GM13976 (cell line): ENCODE results near the gene ADGRL1.

ENCODE experiments used
- DNase-seq: peaks from one replicate; pipeline ENCODE4 v3.0.0; 2012; ENCODE audit warnings: low spot score
- in situ Hi-C: fragments of 300-500 bp; cut with MboI; formaldehyde crosslinking; loops from one replicate; pipeline ENCODE4 v1.12.0; 2022; ENCODE audit warnings: low sequenced_read_pairs, mixed read lengths, inconsistent platforms; ENCODE audit not compliant: unreplicated experiment
- TF ChIP-seq, protein P1 (sequence below): IDR thresholded peaks from 2 replicates; pipeline ENCODE4 v1.5.1; 2012; ENCODE audit warnings: borderline replicate concordance, mild to moderate bottlenecking; ENCODE audit not compliant: insufficient read depth; ENCODE audit errors: extremely low read depth, missing control alignments, control extremely low read depth

The ADGRL1 gene

GRCh38 chr19:14174883-14175282 is 31.1 kb downstream of the ADGRL1 start:
- in situ Hi-C loops, result loop anchor here (25.0 kb wide), 1 partner anchor 312 kb away; the partner anchor contains the start of genes GIPC1 and PTGER1
- TF ChIP-seq, protein P1, sequence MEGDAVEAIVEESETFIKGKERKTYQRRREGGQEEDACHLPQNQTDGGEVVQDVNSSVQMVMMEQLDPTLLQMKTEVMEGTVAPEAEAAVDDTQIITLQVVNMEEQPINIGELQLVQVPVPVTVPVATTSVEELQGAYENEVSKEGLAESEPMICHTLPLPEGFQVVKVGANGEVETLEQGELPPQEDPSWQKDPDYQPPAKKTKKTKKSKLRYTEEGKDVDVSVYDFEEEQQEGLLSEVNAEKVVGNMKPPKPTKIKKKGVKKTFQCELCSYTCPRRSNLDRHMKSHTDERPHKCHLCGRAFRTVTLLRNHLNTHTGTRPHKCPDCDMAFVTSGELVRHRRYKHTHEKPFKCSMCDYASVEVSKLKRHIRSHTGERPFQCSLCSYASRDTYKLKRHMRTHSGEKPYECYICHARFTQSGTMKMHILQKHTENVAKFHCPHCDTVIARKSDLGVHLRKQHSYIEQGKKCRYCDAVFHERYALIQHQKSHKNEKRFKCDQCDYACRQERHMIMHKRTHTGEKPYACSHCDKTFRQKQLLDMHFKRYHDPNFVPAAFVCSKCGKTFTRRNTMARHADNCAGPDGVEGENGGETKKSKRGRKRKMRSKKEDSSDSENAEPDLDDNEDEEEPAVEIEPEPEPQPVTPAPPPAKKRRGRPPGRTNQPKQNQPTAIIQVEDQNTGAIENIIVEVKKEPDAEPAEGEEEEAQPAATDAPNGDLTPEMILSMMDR, result no peak

DNA sequence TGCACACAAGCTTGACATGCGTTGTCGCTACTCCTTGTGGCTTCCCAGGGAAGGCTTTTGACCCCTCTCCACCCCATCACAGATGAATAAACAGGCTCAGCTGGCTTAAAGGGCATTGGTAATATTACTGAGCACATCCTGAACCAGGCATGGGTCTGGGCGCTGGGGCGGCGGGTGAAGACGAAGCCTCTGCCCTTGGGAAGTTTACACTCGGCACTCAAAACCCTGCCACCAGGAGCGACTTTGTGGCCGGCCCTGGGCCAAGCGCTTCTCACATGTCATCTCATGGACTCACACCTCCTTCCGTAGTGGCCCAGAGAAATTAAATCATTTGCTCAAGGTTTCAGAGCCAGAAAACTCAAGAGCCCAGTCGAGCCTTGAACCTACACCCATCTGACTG is 37.0 kb downstream of the ADGRL1 start:
- DNase-seq, result no peak
- in situ Hi-C loops, result no loop called here
- TF ChIP-seq, protein P1, result no peak

More at GRCh38 chr19:14174883-14175282, 31.1 kb downstream of the ADGRL1 start:
- no peak for DNase-seq

GRCh38 chr19:14168259-14168972 is 37.6 kb downstream of the ADGRL1 start:
- TF ChIP-seq, protein P1, result no peak
- in situ Hi-C loops, result no loop called here
- DNase-seq, result no peak

- TF ChIP-seq, protein P1, result no peak
- in situ Hi-C loops, result no loop called here
- no peak for DNase-seq
Measured at GRCh38 chr19:14167576-14168138, 38.3 kb downstream of the ADGRL1 start.

DNA sequence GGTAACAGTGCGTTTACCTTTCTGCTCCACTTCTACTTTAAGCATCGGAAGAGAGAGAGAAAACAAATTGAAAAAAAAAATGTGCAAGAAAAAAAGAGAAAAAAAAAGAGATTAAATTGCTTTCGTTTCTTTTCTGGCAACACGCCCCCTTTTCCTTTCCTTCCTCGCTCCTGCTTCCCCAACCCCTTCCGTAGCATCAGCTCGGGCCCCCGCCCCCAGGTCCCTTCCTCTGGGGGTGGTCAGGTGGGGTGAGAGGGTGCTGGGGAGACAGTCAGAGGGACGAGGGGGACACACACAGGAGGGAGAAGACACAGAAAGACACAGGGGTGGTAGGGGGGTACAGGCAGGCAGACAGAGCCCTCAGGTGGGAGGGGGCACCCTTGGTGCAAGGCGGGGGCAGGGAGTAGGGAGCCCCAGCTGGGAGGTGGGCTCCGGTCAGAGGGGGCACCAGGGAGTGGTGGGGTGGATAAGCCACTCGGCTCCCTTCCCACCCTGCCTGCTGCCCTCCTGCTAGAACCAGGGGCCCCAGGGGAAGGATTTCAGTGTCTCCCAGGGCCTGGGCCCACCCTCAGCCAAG is 38.9 kb downstream of the ADGRL1 start:
- in situ Hi-C loops, result no loop called here
- TF ChIP-seq, protein P1, result no peak
- DNase-seq, result no peak

GRCh38 chr19:14165990-14166830 is 39.8 kb downstream of the ADGRL1 start:
- DNase-seq, result no peak
- TF ChIP-seq, protein P1, result no peak
- in situ Hi-C loops, result no loop called here
